ENCODE data around the gene DST. TPM values are rescaled to one million over a fixed set of nuclear protein-coding genes. Genes with fewer than 3 reads are reported as not detected.

The DST gene
- polyA plus RNA-seq, 1 of the 3 experiments (the other 2 are of a cell fraction) = 64.3 TPM

DNA sequence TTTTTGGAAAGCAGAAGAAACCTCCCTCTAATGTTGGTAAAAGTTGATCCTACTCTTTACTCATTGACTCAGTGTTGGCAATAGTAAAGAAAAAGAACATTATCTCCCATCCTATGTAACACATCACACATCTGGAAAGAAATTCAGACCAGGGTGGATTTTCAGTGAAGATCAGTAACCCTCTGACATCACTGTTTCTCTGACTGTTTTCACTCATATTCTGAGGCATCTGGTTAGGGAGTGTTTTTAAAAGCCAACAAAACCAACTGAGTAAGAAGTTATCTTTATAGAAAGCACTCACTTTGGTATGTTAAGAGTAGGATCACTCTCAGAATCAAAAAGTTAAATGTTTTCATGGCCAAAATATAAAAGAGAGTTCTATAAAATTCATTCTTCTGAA is 143.6 kb downstream of the DST start:
- POLR2A ChIA-PET = no interaction called here
- Histone ChIP-seq H2AFZ (ENCODE audit: low read depth) (no peak overlapping the region), H3F3A (replicated peaks; ENCODE audit: insufficient read depth) (peaks cover 10% of the 10 kb centered on the region), H3K36me3 (replicated peaks in 1 of 2; ENCODE audit: control insufficient read depth in 1 of 2, insufficient read depth in 2 of 2, low read length in 1 of 2) (peaks cover 74 to 87% of the 10 kb centered on the region in 2 experiments), H3K27me3 (ENCODE audit: insufficient read depth) (no peaks in the 10 kb centered on the region), H3K79me2 (ENCODE audit: insufficient read depth) (no peaks in the 10 kb centered on the region; the same call in none of the 2 replicates), H3K4me2 (no peak overlapping the region), H3K9me2 (no peaks in the 10 kb centered on the region; the same call in 1 of the 2 replicates), H3K9ac (no peak overlapping the region), H4K20me1 (ENCODE audit: insufficient read depth) (no peaks in the 10 kb centered on the region), H3K9me3 (no peaks in the 10 kb centered on the region), H3K4me1 (ENCODE audit: control insufficient read depth in 1 of 2, insufficient read depth in 2 of 2, low read depth in 1 of 2, low read length in 1 of 2) (no peaks in the 10 kb centered on the region; a peak in 2 of 4 replicates), H3K4me3 (ENCODE audit: low read depth in 2 of 2, low read length in 1 of 2) (no peak overlapping the region), H3K27ac (ENCODE audit: low read depth in 2 of 2, low read length in 1 of 2) (peak overlapping the region in 1 of 2 experiments; percentile 13; a peak in 2 of 4 replicates)
- TF ChIP-seq EP300 (IDR thresholded peaks at IDR 0.05; ENCODE audit: borderline replicate concordance in 1 of 2, low read depth in 1 of 2, low read length in 1 of 2) (no peak), RAD21 (IDR thresholded peaks at IDR 0.05; ENCODE audit: low read length) (no peak), GABPA (IDR thresholded peaks at IDR 0.05; ENCODE audit: low read depth) (no peak), FOSL2 (IDR thresholded peaks at IDR 0.05; ENCODE audit: borderline replicate concordance, low read depth) (no peak)
- CTCF ChIA-PET = interaction anchor here (0.6 to 1.3 kb wide), 4 partner anchors 27 to 94 kb away, joined by 3 to 4 read pairs (median 3); no protein-coding TSS in a partner anchor
- DNase-seq = no peak

DNA sequence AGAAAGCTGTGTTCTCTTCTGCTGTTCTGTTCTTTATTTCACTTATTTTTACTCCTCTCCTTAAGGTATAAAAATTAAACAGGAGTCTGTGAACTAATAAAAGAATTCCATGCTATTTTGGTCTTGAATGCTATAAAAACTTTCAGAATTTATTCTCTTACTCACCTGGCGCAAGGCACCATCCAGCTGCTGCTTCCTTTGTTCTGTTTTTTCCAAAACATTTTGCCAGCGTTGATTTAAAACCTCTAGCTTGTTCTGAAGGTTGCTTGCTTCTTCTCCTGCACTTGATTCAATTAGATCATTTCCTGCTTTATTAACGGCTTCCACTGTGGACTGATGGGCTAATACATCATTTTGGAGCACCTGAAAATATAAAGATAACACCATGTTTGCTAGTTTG is 145.0 kb downstream of the DST start:
- POLR2A ChIA-PET = interaction anchor here (0.9 kb wide), 1 partner anchor 45 kb away, joined by 4 read pairs; no protein-coding TSS in a partner anchor
- no peak overlapping the region for H3K9ac ChIP-seq
- H4K20me1 ChIP-seq (ENCODE audit: insufficient read depth) = no peaks in the 10 kb centered on the region
- WGBS (ENCODE audit: low lambda C conversion rate) = 74% methylated on average over 3 of the region's 3 CpGs
- CTCF ChIA-PET = interaction anchor here (1.5 kb wide), 1 partner anchor 51 kb away, joined by 4 read pairs; no protein-coding TSS in a partner anchor
- H3F3A ChIP-seq (replicated peaks; ENCODE audit: insufficient read depth) = peaks cover 10% of the 10 kb centered on the region
- H3K27me3 ChIP-seq (ENCODE audit: insufficient read depth) = no peaks in the 10 kb centered on the region
- TF ChIP-seq RXRA (IDR thresholded peaks at IDR 0.05; ENCODE audit: borderline replicate concordance, low read depth) (no peak), ELF1 (IDR thresholded peaks at IDR 0.05) (no peak), MEF2A (IDR thresholded peaks at IDR 0.05; ENCODE audit: borderline replicate concordance, low read depth) (no peak), GABPA (IDR thresholded peaks at IDR 0.05; ENCODE audit: low read depth) (no peak), NRF1 (IDR thresholded peaks at IDR 0.05; ENCODE audit: low read depth, low read length) (no peak), TAF1 (IDR thresholded peaks at IDR 0.05; ENCODE audit: borderline replicate concordance, low read depth, low read length) (no peak)
- TF ChIP-seq, protein P1, sequence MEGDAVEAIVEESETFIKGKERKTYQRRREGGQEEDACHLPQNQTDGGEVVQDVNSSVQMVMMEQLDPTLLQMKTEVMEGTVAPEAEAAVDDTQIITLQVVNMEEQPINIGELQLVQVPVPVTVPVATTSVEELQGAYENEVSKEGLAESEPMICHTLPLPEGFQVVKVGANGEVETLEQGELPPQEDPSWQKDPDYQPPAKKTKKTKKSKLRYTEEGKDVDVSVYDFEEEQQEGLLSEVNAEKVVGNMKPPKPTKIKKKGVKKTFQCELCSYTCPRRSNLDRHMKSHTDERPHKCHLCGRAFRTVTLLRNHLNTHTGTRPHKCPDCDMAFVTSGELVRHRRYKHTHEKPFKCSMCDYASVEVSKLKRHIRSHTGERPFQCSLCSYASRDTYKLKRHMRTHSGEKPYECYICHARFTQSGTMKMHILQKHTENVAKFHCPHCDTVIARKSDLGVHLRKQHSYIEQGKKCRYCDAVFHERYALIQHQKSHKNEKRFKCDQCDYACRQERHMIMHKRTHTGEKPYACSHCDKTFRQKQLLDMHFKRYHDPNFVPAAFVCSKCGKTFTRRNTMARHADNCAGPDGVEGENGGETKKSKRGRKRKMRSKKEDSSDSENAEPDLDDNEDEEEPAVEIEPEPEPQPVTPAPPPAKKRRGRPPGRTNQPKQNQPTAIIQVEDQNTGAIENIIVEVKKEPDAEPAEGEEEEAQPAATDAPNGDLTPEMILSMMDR (IDR thresholded peaks at IDR 0.05) = no peak
- TF ChIP-seq, protein P2, sequence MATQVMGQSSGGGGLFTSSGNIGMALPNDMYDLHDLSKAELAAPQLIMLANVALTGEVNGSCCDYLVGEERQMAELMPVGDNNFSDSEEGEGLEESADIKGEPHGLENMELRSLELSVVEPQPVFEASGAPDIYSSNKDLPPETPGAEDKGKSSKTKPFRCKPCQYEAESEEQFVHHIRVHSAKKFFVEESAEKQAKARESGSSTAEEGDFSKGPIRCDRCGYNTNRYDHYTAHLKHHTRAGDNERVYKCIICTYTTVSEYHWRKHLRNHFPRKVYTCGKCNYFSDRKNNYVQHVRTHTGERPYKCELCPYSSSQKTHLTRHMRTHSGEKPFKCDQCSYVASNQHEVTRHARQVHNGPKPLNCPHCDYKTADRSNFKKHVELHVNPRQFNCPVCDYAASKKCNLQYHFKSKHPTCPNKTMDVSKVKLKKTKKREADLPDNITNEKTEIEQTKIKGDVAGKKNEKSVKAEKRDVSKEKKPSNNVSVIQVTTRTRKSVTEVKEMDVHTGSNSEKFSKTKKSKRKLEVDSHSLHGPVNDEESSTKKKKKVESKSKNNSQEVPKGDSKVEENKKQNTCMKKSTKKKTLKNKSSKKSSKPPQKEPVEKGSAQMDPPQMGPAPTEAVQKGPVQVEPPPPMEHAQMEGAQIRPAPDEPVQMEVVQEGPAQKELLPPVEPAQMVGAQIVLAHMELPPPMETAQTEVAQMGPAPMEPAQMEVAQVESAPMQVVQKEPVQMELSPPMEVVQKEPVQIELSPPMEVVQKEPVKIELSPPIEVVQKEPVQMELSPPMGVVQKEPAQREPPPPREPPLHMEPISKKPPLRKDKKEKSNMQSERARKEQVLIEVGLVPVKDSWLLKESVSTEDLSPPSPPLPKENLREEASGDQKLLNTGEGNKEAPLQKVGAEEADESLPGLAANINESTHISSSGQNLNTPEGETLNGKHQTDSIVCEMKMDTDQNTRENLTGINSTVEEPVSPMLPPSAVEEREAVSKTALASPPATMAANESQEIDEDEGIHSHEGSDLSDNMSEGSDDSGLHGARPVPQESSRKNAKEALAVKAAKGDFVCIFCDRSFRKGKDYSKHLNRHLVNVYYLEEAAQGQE (IDR thresholded peaks at IDR 0.05; ENCODE audit: low read depth, low read length) = no peak
- TF ChIP-seq, protein P3, sequence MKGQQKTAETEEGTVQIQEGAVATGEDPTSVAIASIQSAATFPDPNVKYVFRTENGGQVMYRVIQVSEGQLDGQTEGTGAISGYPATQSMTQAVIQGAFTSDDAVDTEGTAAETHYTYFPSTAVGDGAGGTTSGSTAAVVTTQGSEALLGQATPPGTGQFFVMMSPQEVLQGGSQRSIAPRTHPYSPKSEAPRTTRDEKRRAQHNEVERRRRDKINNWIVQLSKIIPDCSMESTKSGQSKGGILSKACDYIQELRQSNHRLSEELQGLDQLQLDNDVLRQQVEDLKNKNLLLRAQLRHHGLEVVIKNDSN (IDR thresholded peaks at IDR 0.05; ENCODE audit: borderline replicate concordance, low read depth) = no peak
- DNase-seq = no peak
- no peaks in the 10 kb centered on the region for H3K9me3 ChIP-seq
- no peak overlapping the region for H2AFZ ChIP-seq (ENCODE audit: low read depth)
- no peak overlapping the region for H3K4me2 ChIP-seq
- no peaks in the 10 kb centered on the region; a peak in 2 of 4 replicates for H3K4me1 ChIP-seq (ENCODE audit: control insufficient read depth in 1 of 2, insufficient read depth in 2 of 2, low read depth in 1 of 2, low read length in 1 of 2)
- H3K79me2 ChIP-seq (ENCODE audit: insufficient read depth) = no peaks in the 10 kb centered on the region; the same call in 1 of the 2 replicates
- no peak overlapping the region for H3K4me3 ChIP-seq (ENCODE audit: low read depth in 2 of 2, low read length in 1 of 2)
- H3K9me2 ChIP-seq = no peaks in the 10 kb centered on the region; the same call in 1 of the 2 replicates
- H3K36me3 ChIP-seq (replicated peaks in 1 of 2; ENCODE audit: control insufficient read depth in 1 of 2, insufficient read depth in 2 of 2, low read length in 1 of 2) = peaks cover 79 to 85% of the 10 kb centered on the region in 2 experiments
- H3K27ac ChIP-seq (ENCODE audit: low read depth in 2 of 2, low read length in 1 of 2) = peak overlapping the region in 1 of 2 experiments; percentile 34; a peak in 1 of 4 replicates

Measured in SK-N-SH (cell line).